Measurements from ENCODE around the gene NAPG. TPM values are rescaled to one million over a fixed set of nuclear protein-coding genes. Genes with fewer than 3 reads are reported as not detected.
A peak's percentile ranks its signal among the peaks of the same experiment; 100 is the strongest.

The NAPG gene
- total and polyA plus RNA-seq, 9 of the 15 experiments (the other 6 are each of a cell fraction or from before 2014, with no cell fraction given) = 31.6 to 63.3 (median 50.9) TPM

- Histone ChIP-seq H3K9me3 (replicated peaks; ENCODE audit: control insufficient read depth, insufficient read depth, low read depth, low read length) (no peaks in the 10 kb centered on the region), H3K27ac (ENCODE audit: extremely low read depth, low read depth, low read length) (no peak overlapping the region), H2AFZ (ENCODE audit: low read depth, low read length) (no peak overlapping the region), H3K4me3 (no peak overlapping the region), H3K27me3 (ENCODE audit: control insufficient read depth in 2 of 2, insufficient read depth in 2 of 2, low read length in 2 of 2) (no peaks in the 10 kb centered on the region), H3K4me2 (ENCODE audit: insufficient read depth, low read length) (no peak overlapping the region), H3K79me2 (ENCODE audit: control insufficient read depth, insufficient read depth, low read length) (no peaks in the 10 kb centered on the region), H3K9ac (ENCODE audit: insufficient read depth in 1 of 2, low read depth in 2 of 2, low read length in 2 of 2) (no peak overlapping the region), H4K20me1 (replicated peaks; ENCODE audit: control insufficient read depth, insufficient read depth, low read length) (no peaks in the 10 kb centered on the region), H3K4me1 (replicated peaks in 1 of 2; ENCODE audit: control insufficient read depth in 2 of 2, insufficient read depth in 2 of 2, low read length in 2 of 2) (0 out of 5 replicates have a peak, but pooled peaks cover 0 to 4% of the 10 kb centered on the region in 2 experiments), H3K36me3 (ENCODE audit: control insufficient read depth, insufficient read depth, low read length) (peaks cover 23% of the 10 kb centered on the region; the same call in 2 of the 3 replicates), H3K9me1 (ENCODE audit: control insufficient read depth, insufficient read depth, low read length) (no peaks in the 10 kb centered on the region)
- no peak for ATAC-seq
- no peak for DNase-seq (ENCODE audit: extremely low read depth in 1 of 4, low spot score in 3 of 4)
- no TSS peak for BruUV-seq (replicated peaks)
- TF ChIP-seq SUPT5H (IDR thresholded peaks at IDR 0.05) (0 out of 2 replicates have a peak, but pooled peaks have one; percentile 11), POLR2G (IDR thresholded peaks at IDR 0.05; ENCODE audit: low read depth, low read length) (peak; percentile 34; the same call in 1 of the 2 replicates), SRF (CRISPR knock-in tag; IDR thresholded peaks at IDR 0.05) (no peak), CHD1 (IDR thresholded peaks at IDR 0.05; ENCODE audit: low read length) (no peak), SAP30 (IDR thresholded peaks at IDR 0.05; ENCODE audit: borderline replicate concordance, insufficient read depth, low read depth, low read length, poor library complexity, severe bottlenecking) (no peak), ZBTB8A (IDR thresholded peaks at IDR 0.05; ENCODE audit: partially characterized antibody) (no peak)
- ChIA-PET POLR2A (interaction anchor here (0.6 to 1.3 kb wide), 2 partner anchors 28 to 31 kb away, joined by 3 read pairs; no protein-coding TSS in a partner anchor), CTCF (ENCODE audit: low intra/inter-chr PET ratio) (no interaction called here)
- WGBS (ENCODE audit: insufficient coverage, low coverage, missing lambda C conversion rate) = 54% methylated on average over 4 of the region's 4 CpGs
- intact Hi-C loops (cut with micrococcal nuclease) (no loop called here), in situ Hi-C loops (cut with MboI) (loop anchor here (25.0 kb wide), 1 partner anchor 1003 kb away; no protein-coding TSS in a partner anchor)
- FAIRE-seq = no peak
Observed at GRCh38 chr18:10558967-10559298, 33.1 kb downstream of the NAPG start.
